HG03060 (cell line): ENCODE data around the gene WDR77.

ENCODE experiments used
- ATAC-seq: cut with Tn5 transposase; IDR thresholded peaks from one replicate; pipeline ENCODE4 v1.9.1; 2021; ENCODE audit warnings: low read depth, moderate number of reproducible peaks; ENCODE audit not compliant: unreplicated experiment

Gene WDR77

DNA sequence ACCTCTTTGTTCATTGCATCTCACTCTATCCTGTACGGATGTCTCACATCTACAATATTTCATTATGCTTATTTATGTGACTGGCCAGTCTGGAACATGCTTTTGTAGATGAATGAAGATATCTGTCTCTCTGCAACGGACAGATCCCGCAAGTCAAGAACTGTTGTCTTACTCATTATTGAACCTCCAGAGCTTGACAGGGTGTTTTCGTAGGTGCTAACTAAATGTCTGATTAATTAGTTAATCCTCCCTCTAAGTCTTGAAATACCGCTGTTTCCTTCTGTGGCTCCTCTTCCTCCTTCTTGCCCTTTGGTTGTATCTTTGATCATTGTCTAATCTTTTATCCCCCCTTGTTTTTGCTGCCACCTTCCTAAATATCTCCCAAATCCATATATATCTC, 21.5 kb upstream of the WDR77 start:
- no peak for ATAC-seq

DNA sequence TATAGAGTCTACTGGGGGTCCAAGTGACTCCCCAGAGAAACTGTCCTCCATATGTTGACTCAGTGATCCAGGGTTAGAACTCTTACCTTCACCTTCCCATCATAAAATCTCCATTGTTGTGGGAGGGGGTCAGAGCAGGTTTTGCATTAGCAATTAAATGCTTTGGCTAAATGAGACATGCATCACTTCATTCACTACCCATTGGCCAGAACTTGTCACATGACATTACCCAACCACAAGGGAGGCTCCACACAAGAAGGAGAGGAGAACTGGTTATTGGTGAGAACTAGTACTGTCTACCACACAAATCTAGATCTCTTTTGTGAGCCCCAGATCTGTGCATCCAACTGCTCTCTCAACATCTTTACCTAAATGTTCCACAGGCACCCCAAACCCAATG, 20.5 kb upstream of the WDR77 start:
- ATAC-seq: no peak

DNA sequence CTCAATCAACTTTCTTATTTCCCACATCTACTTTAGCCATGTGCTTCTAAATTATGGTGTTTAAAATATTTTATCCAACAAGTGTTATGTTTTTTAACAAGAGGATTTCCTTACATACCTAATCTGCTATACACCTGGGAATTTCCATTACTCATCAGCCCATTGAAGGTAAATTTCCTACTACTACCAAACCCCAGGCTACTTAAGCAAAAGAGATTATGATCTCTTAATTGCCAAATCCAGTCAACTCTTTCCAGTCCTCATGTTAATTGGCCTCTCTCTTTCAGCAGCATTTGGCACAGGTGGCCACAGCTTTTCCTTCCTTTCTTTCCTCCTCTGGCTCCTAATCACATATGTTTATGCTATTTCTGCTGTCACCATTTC, 19.7 kb upstream of the WDR77 start:
- no peak for ATAC-seq

DNA sequence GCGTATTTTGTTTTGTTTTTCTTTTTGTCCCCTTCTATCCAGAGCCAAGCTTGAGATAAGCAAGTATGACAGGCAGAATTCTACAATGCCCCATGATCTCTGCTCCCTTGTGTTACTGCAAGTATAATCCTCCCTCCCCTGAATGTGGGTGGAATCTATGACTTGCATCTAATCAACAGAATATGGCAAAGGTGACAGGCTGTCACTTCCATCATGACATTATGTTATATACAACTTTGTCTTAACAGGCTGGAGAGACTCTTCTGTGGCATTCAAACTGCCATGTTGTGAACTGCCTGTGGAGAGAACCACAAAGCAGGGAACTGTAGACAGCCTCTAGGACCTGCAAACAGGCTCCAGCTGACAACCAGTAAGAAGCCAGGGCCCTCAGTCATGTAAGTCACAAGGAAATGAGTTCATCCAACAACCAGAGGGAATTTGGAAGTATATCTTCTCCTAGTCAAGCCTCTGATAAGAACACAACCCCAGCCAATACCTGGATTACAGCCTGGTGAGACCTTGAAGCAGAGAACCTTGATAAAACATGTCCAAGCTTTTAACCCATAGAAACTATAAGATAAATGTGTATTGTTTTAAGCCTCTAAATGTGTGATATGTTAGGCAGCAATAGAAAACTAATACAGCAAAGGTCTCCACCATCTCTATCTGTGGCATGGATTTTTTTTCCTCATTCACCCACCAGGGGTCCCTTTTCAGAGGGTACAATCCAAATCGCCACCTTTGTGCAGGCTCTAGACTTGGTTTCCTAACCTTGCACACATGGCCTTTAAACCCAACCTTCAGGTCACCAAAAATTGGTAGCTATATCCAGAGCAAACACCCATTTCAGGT, 19.0 kb upstream of the WDR77 start:
- ATAC-seq: no peak

DNA sequence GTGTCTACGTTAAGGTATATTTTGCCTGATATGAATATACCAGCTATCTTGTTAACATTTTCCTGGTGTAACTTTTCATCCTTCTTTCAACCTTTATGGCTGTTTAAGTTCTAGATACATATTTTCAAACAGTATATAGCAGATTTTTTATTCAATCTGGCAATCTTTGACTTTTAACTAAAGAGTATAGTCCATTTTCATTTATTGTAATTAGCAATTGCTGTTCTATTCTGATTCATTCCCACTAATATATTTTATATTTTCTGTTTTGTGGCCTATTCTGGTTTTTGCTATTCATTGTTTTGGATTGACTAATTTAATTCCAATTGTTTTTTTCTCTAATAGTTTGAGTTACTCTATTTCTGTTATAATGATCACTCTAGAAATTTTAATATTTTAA, 17.4 kb upstream of the WDR77 start:
- ATAC-seq: no peak

DNA sequence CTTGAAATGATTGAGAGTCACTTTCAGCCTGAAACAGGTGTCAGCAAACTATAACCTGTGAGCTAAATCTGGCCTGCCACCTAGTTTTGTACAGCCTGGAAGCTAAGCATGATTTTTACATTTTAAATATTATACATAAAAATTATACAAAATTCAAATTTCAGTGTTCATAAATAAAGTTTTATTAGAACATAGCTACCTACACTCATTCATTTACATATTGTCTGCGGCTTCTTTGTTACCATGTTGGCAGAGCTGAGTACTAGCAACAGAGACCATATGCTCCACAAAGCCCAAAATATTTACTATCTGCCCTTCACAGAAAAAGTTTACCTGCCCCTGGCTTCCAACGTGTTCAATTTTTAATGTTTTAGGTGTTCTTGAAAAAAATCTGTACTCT, 16.7 kb upstream of the WDR77 start:
- no peak for ATAC-seq

DNA sequence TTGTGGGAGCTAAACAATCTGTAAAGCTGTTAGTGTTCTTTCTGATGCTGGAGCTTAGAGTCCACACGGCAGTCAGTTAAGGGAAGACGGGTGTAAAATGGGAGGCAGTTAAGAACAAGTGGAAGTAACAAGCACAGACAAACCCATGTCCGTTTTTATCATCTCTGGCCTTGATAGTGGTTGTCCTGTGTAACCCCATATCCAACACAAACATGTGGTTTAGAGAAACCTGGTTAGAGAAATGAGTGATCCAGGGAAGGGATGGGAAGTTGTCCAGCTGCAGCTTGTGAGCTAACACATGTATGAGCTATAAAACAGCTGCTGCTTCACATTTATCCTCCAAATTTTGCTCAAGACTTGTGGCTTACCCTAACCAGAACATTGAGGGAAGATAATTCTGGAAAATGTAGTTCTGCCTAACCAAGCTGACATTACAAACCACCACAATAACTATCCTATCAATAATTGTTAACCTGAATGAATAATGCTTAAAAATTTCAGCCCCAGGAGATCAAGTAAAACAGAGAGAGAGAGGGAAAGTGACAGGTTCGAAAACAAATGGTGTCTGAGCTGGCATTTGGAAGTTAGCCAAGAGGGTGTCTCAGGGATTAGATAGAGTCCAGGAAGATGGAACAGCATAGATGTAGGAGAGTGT, 14.1 kb upstream of the WDR77 start:
- no peak for ATAC-seq

DNA sequence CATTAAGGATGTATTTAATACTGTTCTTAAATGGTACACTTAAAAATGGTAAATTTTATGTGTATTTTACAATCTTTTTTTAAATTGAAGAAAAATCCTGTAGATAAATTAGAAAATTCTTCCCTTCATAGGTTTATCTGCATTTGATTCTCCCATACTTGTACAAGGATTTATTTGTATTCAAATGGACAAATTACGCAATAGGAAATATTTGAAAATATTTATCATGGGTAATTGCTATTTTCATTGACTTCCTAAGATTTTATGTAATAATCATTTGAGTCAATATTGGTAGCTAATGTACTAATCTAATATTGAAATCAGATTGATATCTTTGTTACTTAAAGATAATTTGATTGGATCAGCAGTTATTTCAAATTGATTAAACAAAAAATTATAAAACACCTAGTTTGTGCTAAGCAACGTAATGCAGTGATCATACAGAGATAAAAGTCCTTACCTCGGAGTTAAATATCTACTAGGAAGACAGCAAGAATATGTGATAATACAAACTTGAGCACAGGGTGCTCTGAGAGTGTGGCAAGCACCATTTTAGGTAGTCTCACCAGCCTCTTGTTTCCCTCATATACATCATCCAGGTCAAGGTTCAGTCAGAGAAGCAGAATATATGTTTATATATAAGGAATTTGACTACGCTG, 13.4 kb upstream of the WDR77 start:
- ATAC-seq: no peak

DNA sequence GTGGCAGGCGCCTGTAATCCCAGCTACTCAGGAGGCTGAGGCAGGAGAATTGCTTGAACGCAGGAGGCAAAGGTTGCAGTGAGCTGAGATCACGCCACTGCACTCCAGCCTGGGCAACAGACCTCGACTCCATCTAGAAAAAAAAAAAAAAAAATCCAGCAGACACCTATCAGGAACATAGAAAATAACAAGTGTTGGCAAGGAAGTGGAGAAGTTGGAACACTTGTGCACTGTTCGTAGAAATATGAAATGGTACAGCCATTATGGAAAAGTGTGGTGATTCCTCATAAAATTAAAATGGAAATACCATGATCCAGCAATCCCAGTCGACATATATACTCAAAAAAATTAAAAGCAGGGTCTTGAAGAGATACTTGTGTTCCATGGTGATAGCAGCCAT, 12.7 kb upstream of the WDR77 start:
- ATAC-seq: no peak

DNA sequence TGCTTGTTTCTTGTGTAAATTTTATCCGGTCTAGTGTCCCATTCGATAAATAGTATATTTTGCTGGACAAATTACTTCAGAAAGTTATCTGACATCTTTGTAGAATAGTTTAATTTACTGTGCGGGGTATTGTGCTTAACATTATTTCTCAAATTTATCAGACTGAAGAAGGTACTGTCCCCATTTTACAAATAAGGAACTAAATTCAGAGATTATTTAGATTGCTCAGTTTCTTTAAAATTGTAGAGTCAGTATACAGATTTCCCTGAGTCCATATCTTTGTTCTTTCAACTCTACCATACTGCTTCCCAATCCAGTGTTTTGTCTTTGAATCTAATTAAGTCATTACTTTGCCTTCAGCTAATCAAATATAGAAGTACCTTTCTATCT, 6.6 kb upstream of the WDR77 start:
- no peak for ATAC-seq

DNA sequence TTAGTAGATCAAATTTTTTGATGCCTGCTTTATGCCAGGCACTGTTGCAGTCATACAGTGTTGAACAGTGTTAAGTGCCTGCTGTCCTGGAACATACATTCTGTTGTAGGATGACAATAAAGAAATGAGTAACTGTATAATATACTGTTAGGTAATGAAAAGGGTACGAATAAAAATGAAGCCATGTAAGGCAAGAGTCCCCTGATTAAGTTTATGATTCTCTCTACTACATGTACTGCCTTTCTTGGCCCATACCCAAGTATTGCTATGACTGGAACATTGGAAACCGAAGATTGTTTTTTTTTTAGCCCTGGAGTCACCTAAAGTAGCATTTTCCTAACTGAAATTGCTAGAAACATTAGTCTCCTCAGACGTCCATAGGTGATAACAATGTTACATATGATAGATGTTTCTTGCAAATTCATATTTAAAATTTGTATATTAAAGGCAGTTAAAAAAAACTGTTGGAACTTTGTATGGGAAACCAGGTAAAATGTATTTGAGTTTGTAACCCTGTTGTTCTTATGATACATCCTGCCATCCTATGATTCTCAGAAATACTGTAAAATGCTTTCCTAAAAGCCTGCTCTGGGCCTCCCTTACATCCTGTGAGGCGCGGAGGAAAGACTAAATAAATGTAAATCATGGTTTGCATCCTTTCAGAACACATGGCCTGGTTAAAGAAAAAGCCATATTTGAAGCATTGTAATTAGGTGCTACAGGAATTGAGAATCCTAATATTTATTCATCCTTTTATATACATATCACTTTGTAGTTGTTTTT, 6.0 kb upstream of the WDR77 start:
- ATAC-seq: no peak

DNA sequence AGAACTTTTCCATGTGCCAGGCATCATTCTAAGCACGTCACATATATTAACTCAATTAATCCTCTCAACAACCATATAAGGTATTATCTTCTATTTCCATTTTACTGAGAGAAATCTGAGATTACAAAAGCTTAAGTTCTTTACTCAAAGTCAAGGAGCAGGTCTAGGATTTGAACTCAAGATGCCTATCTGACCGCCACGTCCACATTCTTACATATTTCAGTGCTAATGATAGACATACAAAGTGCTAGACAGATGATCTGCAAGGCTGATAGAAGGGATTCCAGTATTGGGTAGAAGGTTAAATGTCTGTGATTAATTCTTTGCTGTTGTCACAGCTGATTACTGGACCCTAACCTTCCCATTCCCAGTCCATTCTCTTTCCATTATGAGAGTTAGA, 4.7 kb upstream of the WDR77 start:
- no peak for ATAC-seq

DNA sequence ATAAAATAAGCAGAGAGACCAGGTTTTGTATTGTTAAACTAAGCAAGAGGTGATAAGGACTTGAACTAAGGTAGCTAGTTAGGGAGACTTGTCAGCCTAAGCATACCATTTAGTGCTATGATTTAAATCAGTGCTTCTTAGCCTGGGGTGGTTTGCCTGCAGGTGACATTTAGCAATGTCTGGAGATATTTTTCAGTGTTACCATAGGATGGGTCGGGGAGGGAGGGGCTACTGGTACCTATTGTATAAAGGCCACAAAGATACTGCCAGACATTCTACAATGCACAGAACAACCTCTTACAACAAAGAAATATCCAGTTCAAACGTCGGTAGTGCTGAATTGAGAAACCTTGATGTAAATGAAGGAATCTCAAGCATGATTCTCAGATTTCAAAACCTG, 3.5 kb upstream of the WDR77 start:
- no peak for ATAC-seq

DNA sequence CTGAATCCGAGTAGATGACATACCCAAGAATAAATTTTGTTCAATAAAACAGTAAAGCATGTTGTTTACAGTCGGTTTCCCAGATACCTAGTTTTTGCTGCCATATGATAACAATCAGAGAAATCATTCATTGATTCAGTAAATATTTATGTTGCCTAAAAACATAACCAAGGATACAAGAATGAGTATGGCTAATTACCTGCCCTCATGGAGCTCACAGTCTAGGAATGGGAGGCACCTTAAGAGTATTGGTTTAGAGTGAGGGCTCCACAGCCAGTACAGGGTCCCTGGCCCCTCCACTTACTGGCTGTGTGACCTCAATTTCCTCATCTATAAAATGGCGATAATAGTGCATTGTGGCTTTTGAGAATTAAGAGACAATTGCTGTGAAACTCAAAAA, 1.1 kb upstream of the WDR77 start:
- no peak for ATAC-seq

DNA sequence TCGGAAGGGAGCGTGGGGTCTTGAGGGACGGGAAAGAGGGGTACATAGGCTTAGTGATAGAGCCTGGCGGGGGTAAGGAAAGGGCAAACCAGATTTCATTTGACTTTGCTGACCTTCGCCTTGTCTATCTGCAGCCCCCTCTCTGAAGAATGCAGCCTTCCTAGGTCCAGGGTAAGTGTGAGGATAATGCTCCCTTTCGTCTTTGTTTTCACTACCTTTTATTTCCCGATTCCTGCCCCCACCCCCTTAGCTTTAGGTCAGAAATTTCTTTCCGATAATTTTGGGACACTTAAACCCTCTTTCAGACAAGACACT, 604 bp upstream of the WDR77 start:
- no peak for ATAC-seq

DNA sequence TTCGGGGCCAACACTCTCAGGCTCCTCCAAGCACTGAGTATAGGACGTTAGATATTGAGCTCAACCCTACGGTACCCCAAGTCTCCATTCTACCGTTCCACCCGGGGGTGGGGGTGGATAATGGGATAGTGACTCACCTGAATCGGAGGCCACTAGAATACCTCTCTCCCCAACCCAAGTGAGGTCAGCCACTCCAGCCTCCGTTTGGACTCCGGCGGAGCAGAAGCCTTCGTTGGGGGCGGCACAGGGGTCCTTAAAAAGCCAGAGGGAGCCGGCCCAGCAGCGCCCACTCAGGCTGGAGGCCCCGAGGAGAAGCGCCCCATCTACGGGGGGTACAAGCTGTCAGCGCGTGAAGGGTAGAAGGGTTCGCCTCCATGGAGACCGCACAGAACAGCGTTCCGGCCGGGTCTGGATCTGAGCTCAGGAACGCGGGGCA, 556 bp downstream of the WDR77 start:
- no peak for ATAC-seq

DNA sequence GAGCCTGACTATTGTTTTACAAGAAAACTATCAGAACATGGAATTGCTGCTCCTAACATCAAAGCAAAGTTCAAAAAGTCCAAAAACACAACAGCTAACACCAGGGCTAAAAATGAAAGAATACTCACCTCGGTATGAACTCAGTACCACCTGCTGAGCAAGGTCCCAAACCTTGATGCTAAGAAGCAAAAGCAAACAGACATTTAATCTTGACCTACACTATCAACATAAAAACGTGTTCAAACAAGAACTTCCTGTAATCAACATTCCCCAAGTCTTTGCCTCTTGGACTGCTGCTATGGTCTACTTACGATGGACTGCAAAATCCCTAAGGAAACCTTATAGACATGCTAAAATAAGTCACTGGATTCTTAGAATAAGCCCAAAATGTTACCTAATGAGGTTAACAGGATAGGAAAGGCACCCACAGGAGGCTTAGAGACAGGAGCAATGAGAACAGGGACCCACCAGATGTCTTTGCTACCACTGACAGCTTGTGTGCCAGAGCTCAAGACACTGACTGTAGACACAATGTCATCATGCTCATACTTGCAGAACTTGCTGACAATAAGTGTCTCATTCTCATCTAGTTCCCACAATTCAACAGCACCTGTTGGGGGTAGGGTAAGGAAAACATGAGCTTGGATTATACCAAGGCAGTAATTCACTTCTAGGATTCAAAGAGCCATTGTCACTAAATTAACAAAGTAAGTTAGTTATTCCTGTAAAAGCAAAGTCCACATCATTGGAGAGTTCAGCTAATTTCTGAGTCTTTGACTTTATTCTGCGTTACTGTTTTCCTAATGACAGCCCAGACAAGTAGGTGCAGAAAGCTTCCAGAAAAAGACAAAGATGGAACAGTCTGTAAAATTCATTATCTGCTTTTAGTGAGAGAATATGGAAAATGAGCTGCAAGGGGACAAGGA, 1.8 kb downstream of the WDR77 start:
- ATAC-seq: no peak

DNA sequence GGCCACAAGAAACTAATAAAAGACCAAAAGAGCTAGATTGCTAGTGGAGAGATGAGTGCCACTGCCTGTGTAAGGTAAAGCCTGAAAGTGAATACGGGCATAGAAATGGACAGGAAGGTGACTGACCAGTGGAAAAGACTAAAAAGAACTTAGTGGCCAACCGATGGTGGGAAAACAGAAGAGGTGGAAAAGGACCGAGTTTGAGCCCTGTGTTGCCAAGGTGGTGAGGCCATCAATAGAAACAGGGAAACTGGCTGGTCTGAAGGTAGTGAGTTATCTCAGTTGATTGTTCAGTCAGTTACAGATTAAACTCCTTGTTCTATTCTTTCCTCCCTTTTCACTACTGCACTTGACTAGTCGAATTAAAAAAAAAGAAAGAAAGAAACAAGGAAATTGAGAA, 2.5 kb downstream of the WDR77 start:
- ATAC-seq: no peak

DNA sequence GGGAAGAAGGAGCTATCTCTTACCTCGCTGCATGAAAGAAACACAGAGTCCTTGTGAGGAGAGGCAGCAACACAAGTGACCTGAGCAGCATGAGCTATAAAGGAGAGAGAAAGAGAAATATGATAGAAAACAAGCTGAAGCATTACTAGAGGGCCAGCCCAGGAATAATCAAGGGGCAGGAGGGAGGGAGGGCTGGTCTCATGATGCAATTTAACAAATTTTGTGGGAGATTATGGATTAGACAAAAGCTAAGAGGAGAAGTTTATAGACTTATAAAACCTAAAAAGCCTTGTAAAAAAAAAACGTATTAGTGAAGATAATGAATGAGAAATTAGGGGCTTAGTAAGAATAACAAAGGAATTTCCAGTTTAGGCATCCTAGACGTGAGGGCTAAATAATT, 5.0 kb downstream of the WDR77 start:
- ATAC-seq: no peak

DNA sequence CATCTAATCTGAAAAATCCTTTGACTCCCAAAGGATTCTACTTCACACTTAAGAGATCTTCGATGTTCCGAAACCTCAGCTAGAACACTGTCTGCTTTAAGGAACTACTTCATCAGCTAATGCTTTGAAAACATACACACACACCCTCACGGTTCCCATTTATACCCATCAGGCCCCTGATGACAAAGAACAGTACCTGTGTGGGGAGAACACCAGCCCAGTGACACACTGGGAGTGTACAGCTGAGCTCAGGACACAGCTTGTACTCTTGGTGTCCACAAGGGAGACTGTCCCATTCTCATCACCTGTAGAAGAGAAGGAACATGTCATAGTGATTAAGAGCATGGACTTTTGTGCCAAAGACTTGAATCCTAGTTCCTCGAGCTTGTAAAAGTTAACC, 6.6 kb downstream of the WDR77 start:
- no peak for ATAC-seq
